NCI-H82 treated with DMSO at 0.1 percent for 48 hours (cell line): ENCODE measurements around the gene GIT2.
"Not testable (repeated sequence)": the region's sequence is repeated elsewhere in the genome, so short reads cannot be mapped to it uniquely, and the experiment has no call there.

ENCODE experiments used
- DNase-seq: peaks from one replicate; lab custom pipeline; 2025; ENCODE audit not compliant: unreplicated experiment; lab: John Stamatoyannopoulos, UW

GIT2 gene, protein sequence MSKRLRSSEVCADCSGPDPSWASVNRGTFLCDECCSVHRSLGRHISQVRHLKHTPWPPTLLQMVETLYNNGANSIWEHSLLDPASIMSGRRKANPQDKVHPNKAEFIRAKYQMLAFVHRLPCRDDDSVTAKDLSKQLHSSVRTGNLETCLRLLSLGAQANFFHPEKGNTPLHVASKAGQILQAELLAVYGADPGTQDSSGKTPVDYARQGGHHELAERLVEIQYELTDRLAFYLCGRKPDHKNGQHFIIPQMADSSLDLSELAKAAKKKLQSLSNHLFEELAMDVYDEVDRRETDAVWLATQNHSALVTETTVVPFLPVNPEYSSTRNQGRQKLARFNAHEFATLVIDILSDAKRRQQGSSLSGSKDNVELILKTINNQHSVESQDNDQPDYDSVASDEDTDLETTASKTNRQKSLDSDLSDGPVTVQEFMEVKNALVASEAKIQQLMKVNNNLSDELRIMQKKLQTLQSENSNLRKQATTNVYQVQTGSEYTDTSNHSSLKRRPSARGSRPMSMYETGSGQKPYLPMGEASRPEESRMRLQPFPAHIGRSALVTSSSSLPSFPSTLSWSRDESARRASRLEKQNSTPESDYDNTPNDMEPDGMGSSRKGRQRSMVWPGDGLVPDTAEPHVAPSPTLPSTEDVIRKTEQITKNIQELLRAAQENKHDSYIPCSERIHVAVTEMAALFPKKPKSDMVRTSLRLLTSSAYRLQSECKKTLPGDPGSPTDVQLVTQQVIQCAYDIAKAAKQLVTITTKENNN

GRCh38 chr12:109995686-109996482, at the start of gene GIT2:
Gene GIT2 (minus strand): TSS chr12:109996368. CDS start chr12:109996224, 144 bp downstream.
- peak; percentile 60 for DNase-seq

- DNase-seq = no peak
Observed at GRCh38 chr12:110042264-110042663, 46.1 kb upstream of the GIT2 start.

GRCh38 chr12:110039085-110039807, 43.1 kb upstream of the GIT2 start:
- DNase-seq = no peak

- DNase-seq = no peak
Observed at GRCh38 chr12:110038741-110039084, 42.5 kb upstream of the GIT2 start.

- no peak for DNase-seq
Observed at GRCh38 chr12:110037315-110037714, 41.1 kb upstream of the GIT2 start.

- DNase-seq = no peak
Observed at GRCh38 chr12:110035534-110036104, 39.5 kb upstream of the GIT2 start.

DNA sequence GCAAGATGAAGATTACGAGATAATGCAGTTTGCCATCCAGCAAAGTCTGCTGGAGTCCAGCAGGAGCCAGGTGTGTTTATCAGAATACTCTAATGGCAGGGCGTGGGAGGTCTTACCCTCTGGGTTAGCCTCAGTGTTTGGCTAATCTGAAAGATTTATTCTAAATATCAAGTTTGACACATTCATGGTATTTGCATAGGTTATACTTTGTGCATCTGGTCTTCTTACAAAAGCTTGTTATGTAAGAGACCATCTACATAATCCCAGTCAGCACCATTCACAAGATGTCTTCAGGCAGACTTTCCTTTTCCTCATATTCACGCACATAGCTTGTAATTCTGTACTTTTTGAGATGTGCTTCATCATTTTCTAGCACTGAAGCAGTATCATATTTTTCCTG, 37.7 kb upstream of the GIT2 start:
- no peak for DNase-seq

DNA sequence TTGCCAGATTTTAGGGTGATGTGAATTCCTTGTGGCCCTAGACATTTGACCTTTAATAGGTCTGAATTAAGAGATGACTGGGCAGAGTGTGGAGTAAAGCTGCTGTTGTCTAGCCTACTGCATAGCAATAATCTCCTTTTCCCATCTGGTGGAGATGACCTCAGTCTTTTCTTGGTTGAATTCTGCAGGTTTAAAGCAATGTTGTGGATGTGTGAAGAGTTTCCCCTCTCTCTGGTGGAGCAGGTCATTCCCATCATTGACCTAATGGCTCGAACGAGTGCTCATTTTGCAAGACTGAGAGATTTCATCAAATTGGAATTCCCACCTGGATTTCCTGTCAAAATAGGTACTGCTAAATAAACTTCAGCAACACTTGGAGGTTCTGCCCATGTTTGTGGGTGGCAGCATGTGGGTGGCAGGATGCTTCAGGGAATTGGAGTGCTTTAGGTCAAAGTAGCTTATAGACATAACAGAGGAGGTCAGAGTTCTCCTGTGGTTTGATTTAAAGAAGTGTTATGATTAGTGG, 33.2 kb upstream of the GIT2 start:
- DNase-seq = no peak

GRCh38 chr12:110028323-110028722, 32.2 kb upstream of the GIT2 start:
- DNase-seq = no peak

DNA sequence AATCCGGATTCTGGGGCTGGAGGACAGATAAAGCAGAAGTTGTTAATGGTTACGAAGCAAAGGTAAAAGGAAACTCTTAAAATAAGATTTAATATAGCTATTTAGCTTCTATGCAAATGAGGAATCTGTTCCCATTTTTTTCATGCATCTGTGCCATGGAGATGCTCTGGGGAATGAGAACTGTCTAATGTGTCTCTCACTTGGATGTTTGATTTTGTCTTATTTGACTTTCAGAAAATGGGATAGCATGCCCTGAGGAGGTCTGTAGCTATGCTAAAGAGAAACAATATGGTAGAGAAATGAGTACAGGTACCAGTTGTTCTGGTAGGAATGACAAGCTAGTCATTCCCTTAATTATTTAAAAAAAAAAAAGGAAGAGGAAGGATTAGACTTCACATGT, 27.9 kb upstream of the GIT2 start:
- no peak for DNase-seq

DNA sequence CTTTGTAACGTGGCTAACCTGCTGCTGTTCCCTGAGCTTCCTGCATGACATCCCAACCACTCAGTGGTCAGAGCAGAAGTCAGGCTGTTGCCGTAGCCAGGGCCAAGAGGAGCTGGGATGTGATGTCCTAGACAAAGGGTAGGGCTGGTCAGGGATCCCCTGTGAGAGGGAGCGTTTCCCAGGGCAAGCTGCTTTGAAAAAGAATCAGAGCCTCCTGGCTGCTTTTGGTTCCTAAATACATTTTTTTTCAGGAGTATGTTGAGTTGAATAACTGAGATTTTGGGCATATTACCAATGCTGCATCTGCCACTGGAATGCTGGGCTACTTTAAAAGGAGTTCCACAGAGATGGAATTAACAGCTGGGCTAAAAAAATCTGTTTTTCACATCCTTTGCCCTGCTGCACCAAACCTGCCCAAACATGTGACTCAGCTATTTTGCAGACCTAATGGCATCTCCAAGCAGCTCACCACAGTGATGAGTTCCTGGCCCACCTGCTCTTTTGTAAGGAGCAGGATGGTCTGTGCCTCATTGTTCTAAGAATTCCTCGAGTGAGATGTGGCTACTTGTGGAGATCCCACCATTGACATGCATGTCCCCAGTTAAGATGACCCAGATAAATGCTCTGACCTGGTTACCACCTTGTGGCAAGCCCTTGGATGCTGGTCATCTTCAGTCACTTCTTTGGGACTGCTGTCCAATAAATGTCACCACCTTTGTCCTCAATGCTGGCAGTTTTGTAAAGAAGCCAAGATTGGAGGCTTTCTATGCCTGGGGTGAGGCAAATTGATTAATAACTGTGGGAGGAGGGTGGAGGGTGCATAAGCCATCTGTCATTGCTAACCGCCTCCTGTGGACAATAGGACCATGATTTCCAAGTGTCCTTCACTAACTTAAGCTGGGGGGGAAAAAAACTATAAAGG, 27.2 kb upstream of the GIT2 start:
- DNase-seq = peak; percentile 69

DNA sequence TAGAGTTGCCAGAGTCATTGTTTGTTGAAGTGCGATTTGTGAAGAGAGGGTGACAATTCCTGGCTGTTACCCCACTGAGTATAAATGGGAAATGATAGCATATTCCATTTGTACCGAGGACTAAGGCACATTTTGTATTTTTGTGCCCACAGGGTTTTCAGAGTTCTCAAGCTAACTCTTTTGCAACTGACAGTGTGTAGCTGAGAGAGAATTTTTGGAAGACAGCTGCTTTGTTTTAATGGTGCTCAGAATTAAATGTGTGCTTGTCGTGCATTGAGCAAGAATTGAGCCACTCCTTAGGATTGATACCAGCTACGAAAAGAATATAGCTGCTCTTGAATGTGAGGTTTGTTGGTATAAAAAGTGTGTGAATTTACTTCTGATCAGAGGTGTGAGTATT, 24.8 kb upstream of the GIT2 start:
- no peak for DNase-seq

GRCh38 chr12:110015132-110015531, 19.0 kb upstream of the GIT2 start:
- no peak for DNase-seq

DNA sequence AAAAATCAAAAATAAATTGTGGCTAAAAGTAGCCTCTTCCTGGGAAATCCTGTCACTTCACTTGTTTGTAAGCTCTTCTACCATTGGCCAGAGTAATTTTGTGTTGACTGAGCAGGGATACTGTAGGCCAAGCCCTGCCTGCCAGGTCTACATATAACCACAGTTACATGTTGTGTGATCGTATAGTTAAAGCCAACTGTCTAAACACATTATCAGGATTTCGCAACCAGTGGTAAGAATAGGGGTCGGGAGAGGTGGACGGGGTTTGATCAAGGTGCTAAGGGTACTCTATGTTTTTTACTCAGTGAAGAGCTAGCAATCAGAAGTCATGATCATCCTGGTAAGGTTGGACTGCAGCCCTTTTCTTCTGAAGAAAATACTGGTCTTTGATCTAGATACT, 16.5 kb upstream of the GIT2 start:
- DNase-seq = no peak

- DNase-seq = no peak
Observed at GRCh38 chr12:110012137-110012536, 16.0 kb upstream of the GIT2 start.

DNA sequence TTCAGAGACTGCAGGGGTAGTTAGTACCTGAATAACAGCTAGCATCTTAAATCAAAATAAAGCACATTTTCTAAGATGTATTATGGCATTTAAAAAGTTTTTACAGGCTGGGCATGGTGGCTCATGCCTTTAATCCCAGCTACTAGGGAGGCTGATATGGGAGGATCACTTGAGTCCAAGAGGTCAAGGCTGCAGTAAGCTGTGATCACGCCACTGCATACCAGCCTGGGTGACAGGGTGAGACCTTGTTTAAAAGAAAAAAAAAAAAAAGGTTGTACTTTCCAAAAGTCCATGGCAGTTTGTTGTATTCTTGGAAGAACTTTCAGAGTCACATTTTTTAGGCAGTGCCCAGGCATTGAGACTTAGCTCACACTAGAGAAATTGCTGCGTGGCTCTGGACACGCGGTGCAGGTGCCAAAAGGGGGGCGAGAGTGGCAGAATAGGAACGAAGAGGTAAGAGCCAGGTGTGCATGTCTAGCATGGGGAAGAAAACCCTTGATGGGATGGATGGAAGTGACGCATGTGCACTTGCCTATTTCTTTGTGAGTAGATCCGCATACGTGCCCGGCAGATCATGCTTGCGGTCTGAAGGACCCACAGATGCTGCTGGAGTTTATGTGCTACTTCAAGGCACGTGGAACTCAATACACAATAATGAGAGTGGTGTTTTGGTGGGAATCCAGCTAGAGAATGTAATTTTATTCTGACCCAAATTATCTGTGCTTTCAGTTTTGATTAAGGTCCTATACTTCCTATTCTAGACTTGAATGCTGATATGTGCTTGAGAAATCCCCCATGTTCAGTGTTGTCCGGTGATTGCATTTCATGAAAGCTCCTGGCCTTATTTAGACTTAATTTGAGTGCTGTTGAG, 14.9 kb upstream of the GIT2 start:
- no peak for DNase-seq

- DNase-seq = not testable (repeated sequence)
Observed at GRCh38 chr12:110008681-110009398, 12.7 kb upstream of the GIT2 start.

GRCh38 chr12:110007881-110008280, 11.7 kb upstream of the GIT2 start:
- DNase-seq = no peak
